Erythroblast (primary cell): ENCODE measurements around the gene TGM2.

Source experiments
- GATA1 ChIP-seq: IDR thresholded peaks from 2 replicates; pipeline ENCODE4 v1.6.1; 2011; ENCODE audit warnings: low read depth, mild to moderate bottlenecking, control low read depth, low read length, moderate library complexity
- POLR2A ChIP-seq: IDR thresholded peaks from 2 replicates; pipeline ENCODE4 v1.6.1; 2011; ENCODE audit warnings: mild to moderate bottlenecking, low read length

DNA sequence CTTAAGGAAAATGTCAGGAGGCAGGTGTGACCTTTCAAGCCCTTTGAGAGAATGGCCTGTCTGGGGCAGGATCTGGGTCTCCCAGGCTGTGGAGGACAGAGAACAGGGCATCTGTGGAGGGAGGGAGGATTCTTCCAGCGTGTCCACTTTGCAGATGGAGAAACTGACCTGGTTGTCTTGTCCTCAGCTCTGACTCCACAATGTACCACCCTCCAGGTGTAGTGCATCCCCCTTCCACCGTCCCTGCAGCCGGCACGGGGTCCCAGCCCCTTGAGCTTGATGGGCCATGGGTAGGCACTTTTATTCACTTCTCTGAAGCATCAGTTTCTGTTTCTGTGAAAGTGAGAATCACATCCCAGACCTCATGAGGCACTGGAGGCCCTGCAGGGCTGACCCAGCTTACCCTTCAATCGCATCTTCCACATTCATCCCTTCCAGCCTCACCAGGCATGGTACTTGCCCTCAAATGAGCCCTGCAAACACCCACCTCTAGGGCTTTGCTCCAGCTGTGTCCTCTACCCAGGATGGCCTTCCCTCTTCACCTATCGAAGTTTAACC is 4.6 kb upstream of the TGM2 start:
- TF ChIP-seq POLR2A (no peak), GATA1 (no peak)
